SK-N-SH (cell line): ENCODE measurements around the gene UBE2D1. TPM values are rescaled to one million over a fixed set of nuclear protein-coding genes. Genes with fewer than 3 reads are reported as not detected.

Experiments
- CTCF ChIA-PET: fragments of 300-600, 350-600 bp; formaldehyde crosslinking; extraction: SDS; loops from one replicate; lab custom pipeline; 2021; lab: Yijun Ruan, JAX
- POLR2A ChIA-PET: fragments of 350-600 bp; sonication (Branson Sonifier 250); formaldehyde crosslinking; extraction: SDS; loops from one replicate; lab custom pipeline; 2020; ENCODE audit warnings: antibody characterized with exemption, inconsistent platforms; lab: Yijun Ruan, JAX
- DNase-seq: peaks from one replicate; pipeline ENCODE4 v3.0.0; 2012
- H2AFZ ChIP-seq: fragments of 200-600 bp; sonication (generic); 2 replicates; pipeline ENCODE4 v1.8.1; 2016; ENCODE audit warnings: antibody characterized with exemption, mild to moderate bottlenecking, low read depth
- H3F3A ChIP-seq: fragments of 200-600 bp; sonication (generic); replicated peaks from 2 replicates; pipeline ENCODE3; 2016; ENCODE audit warnings: antibody characterized with exemption, mild to moderate bottlenecking; ENCODE audit not compliant: insufficient read depth
- H3K27ac ChIP-seq, 2 experiments: fragments of 200-500 bp in 1 of 2; fragments of 200-600 bp in 1 of 2; sonication (Bioruptor generic) in 1 of 2; sonication (generic), shearing (Covaris generic) in 1 of 2; 2 replicates each; pipeline versions ENCODE4 v1.5.1 to v1.6.1; 2014 to 2016; ENCODE audit warnings: low read depth in 2 of 2, inconsistent platforms in 1 of 2, low read length in 1 of 2, mild to moderate bottlenecking in 1 of 2, mixed read lengths in 1 of 2
- H3K27me3 ChIP-seq: fragments of 200-600 bp; sonication (generic), shearing (Covaris generic); 2 replicates; pipeline ENCODE4 v1.6.1; 2016; ENCODE audit warnings: mixed run types; ENCODE audit not compliant: insufficient read depth
- H3K36me3 ChIP-seq, 2 experiments: fragments of 200-500 bp in 1 of 2; fragments of 200-600 bp in 1 of 2; sonication (Bioruptor generic) in 1 of 2; sonication (generic) in 1 of 2; replicated peaks in 1 of 2; 2 replicates each; pipeline versions ENCODE3 to v1.5.1; 2014 to 2016; ENCODE audit warnings: low read length in 1 of 2, mild to moderate bottlenecking in 1 of 2; ENCODE audit not compliant: insufficient read depth in 2 of 2, control insufficient read depth in 1 of 2
- H3K4me1 ChIP-seq, 2 experiments: fragments of 200-500 bp in 1 of 2; fragments of 200-600 bp in 1 of 2; sonication (Bioruptor generic) in 1 of 2; sonication (generic), shearing (Covaris generic) in 1 of 2; 2 replicates each; pipeline versions ENCODE4 v1.5.1 to v1.6.1; 2014 to 2016; ENCODE audit warnings: low read depth in 1 of 2, low read length in 1 of 2, mixed run types in 1 of 2; ENCODE audit not compliant: insufficient read depth in 2 of 2, control insufficient read depth in 1 of 2
- H3K4me2 ChIP-seq: fragments of 200-600 bp; sonication (generic), shearing (Covaris generic); 2 replicates; pipeline ENCODE4 v1.6.1; 2017; ENCODE audit warnings: mixed run types
- H3K4me3 ChIP-seq, 2 experiments: fragments of 200-500 bp in 1 of 2; fragments of 200-600 bp in 1 of 2; sonication (Bioruptor generic) in 1 of 2; sonication (generic), shearing (Covaris generic) in 1 of 2; 2 replicates each; pipeline versions ENCODE4 v1.5.1 to v1.8.1; 2014 to 2016; ENCODE audit warnings: low read depth in 2 of 2, inconsistent platforms in 1 of 2, low read length in 1 of 2, mild to moderate bottlenecking in 1 of 2, mixed read lengths in 1 of 2, moderate library complexity in 1 of 2
- H3K79me2 ChIP-seq: fragments of 200-600 bp; sonication (generic); 2 replicates; pipeline ENCODE4 v1.8.1; 2017; ENCODE audit warnings: mild to moderate bottlenecking; ENCODE audit not compliant: insufficient read depth
- H3K9ac ChIP-seq: fragments of 200-600 bp; sonication (generic); 2 replicates; pipeline ENCODE4 v1.6.1; 2017; ENCODE audit warnings: mixed run types
- H3K9me2 ChIP-seq: fragments of 200-600 bp; sonication (generic); 2 replicates; pipeline ENCODE4 v1.6.1; 2017; ENCODE audit warnings: mixed run types
- H3K9me3 ChIP-seq: fragments of 200-600 bp; sonication (generic); 2 replicates; pipeline ENCODE4 v1.6.1; 2017; ENCODE audit warnings: mixed run types, mild to moderate bottlenecking, moderate library complexity
- H4K20me1 ChIP-seq: fragments of 200-600 bp; sonication (generic); 2 replicates; pipeline ENCODE4 v1.6.1; 2017; ENCODE audit warnings: mild to moderate bottlenecking, mixed run types; ENCODE audit not compliant: insufficient read depth
- CTCF ChIP-seq: fragments of 200-600 bp; sonication (generic); IDR thresholded peaks from 2 replicates; pipeline ENCODE4 v1.6.1; 2017; ENCODE audit warnings: antibody characterized with exemption, mild to moderate bottlenecking, moderate library complexity
- EZH2phosphoT487 ChIP-seq: fragments of 200-600 bp; sonication (generic); IDR thresholded peaks from 2 replicates; pipeline ENCODE4 v1.6.1; 2017; ENCODE audit warnings: low read depth, mixed run types, mild to moderate bottlenecking, antibody characterized with exemption, moderate library complexity, borderline replicate concordance
- FOXM1 ChIP-seq: IDR thresholded peaks from 2 replicates; pipeline ENCODE4 v1.4.0; 2012; ENCODE audit warnings: low read depth, mild to moderate bottlenecking
- GABPA ChIP-seq: IDR thresholded peaks from 2 replicates; pipeline ENCODE4 v1.4.0; 2012; ENCODE audit warnings: low read depth, mild to moderate bottlenecking
- GATA2 ChIP-seq: sonication (generic); formaldehyde crosslinking; IDR thresholded peaks from 2 replicates; pipeline ENCODE4 v1.5.0; 2020; ENCODE audit warnings: mild to moderate bottlenecking, missing genetic modification reagents
- JUND ChIP-seq: IDR thresholded peaks from 2 replicates; pipeline ENCODE4 v1.4.0; 2012
- NRF1 ChIP-seq: IDR thresholded peaks from 2 replicates; pipeline ENCODE4 v1.6.1; 2012; ENCODE audit warnings: low read depth, mild to moderate bottlenecking, low read length
- PBX3 ChIP-seq: IDR thresholded peaks from 2 replicates; pipeline ENCODE4; 2012
- RAD21 ChIP-seq: IDR thresholded peaks from 2 replicates; pipeline ENCODE4 v1.6.1; 2012; ENCODE audit warnings: mild to moderate bottlenecking, low read length
- RCOR1 ChIP-seq: fragments of 150-350 bp; IDR thresholded peaks from 2 replicates; pipeline ENCODE4 v1.6.1; 2017; ENCODE audit warnings: antibody characterized with exemption, low read length
- RFX5 ChIP-seq: IDR thresholded peaks from 2 replicates; pipeline ENCODE4 v1.6.1; 2012; ENCODE audit warnings: mild to moderate bottlenecking, improper control_type of control experiment, low read length
- RXRA ChIP-seq: IDR thresholded peaks from 2 replicates; pipeline ENCODE4 v1.4.0; 2012; ENCODE audit warnings: low read depth, mild to moderate bottlenecking, borderline replicate concordance
- SMC3 ChIP-seq: IDR thresholded peaks from 2 replicates; pipeline ENCODE4 v1.6.1; 2012; ENCODE audit warnings: low read depth, low read length, improper control_type of control experiment
- TAF1 ChIP-seq: IDR thresholded peaks from 2 replicates; pipeline ENCODE4 v1.6.1; 2012; ENCODE audit warnings: low read depth, mild to moderate bottlenecking, low read length, moderate library complexity, borderline replicate concordance
- USF1 ChIP-seq: IDR thresholded peaks from 2 replicates; pipeline ENCODE4 v1.4.0; 2012; ENCODE audit warnings: low read depth, borderline replicate concordance
- USF2 ChIP-seq: fragments of 150-350 bp; IDR thresholded peaks from 2 replicates; pipeline ENCODE4 v1.6.1; 2017; ENCODE audit warnings: antibody characterized with exemption, low read length, low read depth, borderline replicate concordance
- YY1 ChIP-seq: IDR thresholded peaks from 2 replicates; pipeline ENCODE4 v1.4.0; 2012; ENCODE audit warnings: low read depth, mild to moderate bottlenecking
- ZBTB33 ChIP-seq: IDR thresholded peaks from 2 replicates; pipeline ENCODE4 v1.4.0; 2012; ENCODE audit warnings: low read depth, borderline replicate concordance
- WGBS: methylation state at CpG from one replicate; pipeline ENCODE4 v1.1.6; 2017; ENCODE audit warnings: low lambda C conversion rate; 5-methylcytosine and 5-hydroxymethylcytosine counted together
- polyA plus RNA-seq, 3 experiments: library from polyadenylated mRNA; depleted of rRNA; stranded (reverse); fragments of >200 nt; gene quantifications; 2 replicates each; pipeline ENCODE4 v1.2.3, GENCODE V29; 2012

UBE2D1 gene
- polyA plus RNA-seq, 1 of the 3 experiments (the other 2 are of a cell fraction) = 8.7 TPM

GRCh38 chr10:58372607-58373441 is 38.0 kb downstream of the UBE2D1 start:
- H3K9me3 ChIP-seq = no peaks in the 10 kb centered on the region
- peaks cover 13 to 19% of the 10 kb centered on the region in 2 experiments for H3K36me3 ChIP-seq
- H3K4me2 ChIP-seq = no peak overlapping the region
- H3K4me3 ChIP-seq = no peak overlapping the region
- TF ChIP-seq RAD21 (no peak), GABPA (no peak), FOXM1 (no peak), YY1 (no peak), RCOR1 (no peak), RFX5 (no peak), JUND (no peak), CTCF (no peak), NRF1 (no peak), TAF1 (no peak), SMC3 (no peak)
- H3K79me2 ChIP-seq = no peaks in the 10 kb centered on the region
- H3K9ac ChIP-seq = no peak overlapping the region
- WGBS = 96% methylated on average over 3 of the region's 4 CpGs
- no peak overlapping the region for H3K27ac ChIP-seq
- no peak overlapping the region for H2AFZ ChIP-seq
- ChIA-PET CTCF (interaction anchor here (1.3 kb wide), 1 partner anchor 12 kb away, joined by 4 read pairs; no protein-coding TSS in a partner anchor), POLR2A (no interaction called here)
- H3F3A ChIP-seq = no peaks in the 10 kb centered on the region
- no peaks in the 10 kb centered on the region for H3K27me3 ChIP-seq
- H4K20me1 ChIP-seq = no peaks in the 10 kb centered on the region
- DNase-seq = no peak
- no peaks in the 10 kb centered on the region; a peak in 1 of 4 replicates for H3K4me1 ChIP-seq
- H3K9me2 ChIP-seq = no peaks in the 10 kb centered on the region

GRCh38 chr10:58373442-58373827 is 38.6 kb downstream of the UBE2D1 start:
- H3K4me2 ChIP-seq = no peak overlapping the region
- no peak overlapping the region for H3K4me3 ChIP-seq
- no peaks in the 10 kb centered on the region for H3F3A ChIP-seq
- H3K79me2 ChIP-seq = no peaks in the 10 kb centered on the region
- H3K9me2 ChIP-seq = no peaks in the 10 kb centered on the region
- H3K36me3 ChIP-seq = peaks cover 8 to 13% of the 10 kb centered on the region in 2 experiments
- no peak overlapping the region for H2AFZ ChIP-seq
- H3K27ac ChIP-seq = no peak overlapping the region
- no peaks in the 10 kb centered on the region; a peak in 1 of 4 replicates for H3K4me1 ChIP-seq
- no peak for DNase-seq
- H4K20me1 ChIP-seq = no peaks in the 10 kb centered on the region
- ChIA-PET POLR2A (no interaction called here), CTCF (interaction anchor here (1.1 to 1.3 kb wide), 2 partner anchors 9 to 11 kb away, joined by 3 to 4 read pairs; no protein-coding TSS in a partner anchor)
- H3K9ac ChIP-seq = no peak overlapping the region
- 70% methylated on average over 3 of the region's 3 CpGs for WGBS
- H3K27me3 ChIP-seq = no peaks in the 10 kb centered on the region
- H3K9me3 ChIP-seq = no peaks in the 10 kb centered on the region
- TF ChIP-seq TAF1 (no peak), ZBTB33 (no peak), GATA2 (CRISPR knock-in tag) (no peak), SMC3 (no peak), JUND (no peak), USF2 (no peak), NRF1 (no peak), YY1 (no peak), FOXM1 (no peak), USF1 (no peak), EZH2phosphoT487 (no peak), PBX3 (no peak), RXRA (no peak)
